GM12891 (cell line): ENCODE data around the gene HLTF.

Experiments
- POLR2A ChIP-seq: IDR thresholded peaks from 2 replicates; pipeline ENCODE4 v1.6.1; 2011; ENCODE audit warnings: low read depth, low read length, control low read depth
- POLR2AphosphoS5 ChIP-seq: IDR thresholded peaks from 2 replicates; pipeline ENCODE4 v1.6.1; 2011; ENCODE audit warnings: low read depth, low read length, control low read depth
- SPI1 ChIP-seq: IDR thresholded peaks from 2 replicates; pipeline ENCODE4 v1.6.1; 2011; ENCODE audit warnings: low read depth, low read length, control low read depth

- TF ChIP-seq POLR2A (no peak), SPI1 (no peak), POLR2AphosphoS5 (no peak)
Measured at GRCh38 chr3:149037684-149038083, 48.6 kb downstream of the HLTF start.
